ENCODE measurements around the gene STK10.
A peak's percentile ranks its signal among the peaks of the same experiment; 100 is the strongest.
"Not testable (repeated sequence)": the region's sequence is repeated elsewhere in the genome, so short reads cannot be mapped to it uniquely, and the experiment has no call there.

Gene STK10

DNA sequence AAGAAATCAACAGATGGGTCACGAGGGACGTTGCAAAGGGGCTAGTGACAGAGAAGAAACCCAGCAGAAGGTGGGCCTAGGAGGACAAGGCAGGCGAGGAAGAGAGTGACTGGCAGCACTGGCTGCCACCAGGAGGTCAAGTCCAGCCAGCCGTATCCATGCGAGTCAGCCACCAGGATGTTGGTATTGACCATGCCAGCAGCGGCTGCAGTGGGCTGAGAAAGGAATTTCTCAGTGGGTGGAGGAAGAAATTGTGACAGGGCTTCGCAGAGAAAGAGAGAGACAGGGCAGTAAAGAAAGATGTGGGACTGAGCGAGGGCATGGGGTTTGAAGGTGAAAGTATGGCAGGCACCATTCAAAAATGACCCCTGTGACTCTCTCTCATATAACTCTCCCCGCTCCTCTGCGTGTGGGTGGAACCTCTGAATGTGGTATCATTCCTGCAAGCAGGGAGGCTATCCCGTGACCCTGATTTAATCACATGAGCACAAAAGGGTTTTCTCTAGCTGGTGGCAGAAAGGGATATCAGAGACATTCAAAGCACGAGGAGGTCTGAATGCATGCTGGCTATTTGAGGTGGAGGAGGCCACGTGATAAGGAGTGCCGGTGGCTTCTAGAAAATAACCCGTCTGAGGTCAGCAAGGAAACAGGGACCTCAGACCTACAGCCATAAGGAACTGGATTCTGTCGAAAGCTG is 136.2 kb downstream of the STK10 start:
- no peak for DNase-seq

DNA sequence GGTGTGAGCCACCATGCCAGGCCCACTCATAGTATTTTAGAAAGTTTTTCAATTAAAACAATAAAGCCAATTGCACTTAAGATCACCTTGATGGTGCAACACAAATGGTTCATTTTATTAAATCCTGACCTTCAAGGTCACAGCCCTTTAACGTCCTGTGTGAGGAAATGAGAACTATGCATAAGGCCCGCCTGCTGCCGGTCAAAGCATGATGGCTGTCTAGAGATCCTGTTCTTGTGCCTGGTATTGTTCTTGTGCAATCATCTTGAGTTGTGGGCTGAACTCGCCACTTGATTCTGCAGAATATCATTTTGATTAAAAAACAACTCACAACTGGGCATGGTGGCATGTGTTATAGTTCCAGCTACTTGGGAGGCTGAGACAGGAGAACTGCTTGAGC is 137.9 kb downstream of the STK10 start:
- DNase-seq: no peak

- DNase-seq: no peak
These were observed 138.7 kb downstream of the STK10 start for GRCh38 chr5:172049226-172049796.

- no peak for DNase-seq
These were observed 139.4 kb downstream of the STK10 start for GRCh38 chr5:172048539-172049101.

GRCh38 chr5:172048170-172048422 is 139.9 kb downstream of the STK10 start:
- DNase-seq: no peak

DNA sequence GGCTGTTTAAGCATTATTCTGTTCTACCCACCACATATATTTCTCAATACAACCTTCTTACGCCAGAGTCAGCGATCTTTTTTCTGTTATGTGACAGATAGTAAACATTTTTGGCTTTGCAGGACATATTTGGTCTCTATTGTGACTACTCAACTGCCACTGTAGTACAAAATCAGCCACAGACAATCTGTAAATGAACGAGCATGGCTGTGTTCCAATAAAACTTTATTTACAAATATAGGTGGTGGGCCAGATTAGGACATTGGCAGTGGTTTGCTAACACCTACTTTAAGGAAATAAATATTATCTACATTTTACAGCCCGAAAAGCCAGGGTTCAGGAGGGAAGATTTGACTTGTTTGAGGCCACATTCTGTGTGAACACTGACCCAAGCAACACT is 141.4 kb downstream of the STK10 start:
- no peak for DNase-seq

DNA sequence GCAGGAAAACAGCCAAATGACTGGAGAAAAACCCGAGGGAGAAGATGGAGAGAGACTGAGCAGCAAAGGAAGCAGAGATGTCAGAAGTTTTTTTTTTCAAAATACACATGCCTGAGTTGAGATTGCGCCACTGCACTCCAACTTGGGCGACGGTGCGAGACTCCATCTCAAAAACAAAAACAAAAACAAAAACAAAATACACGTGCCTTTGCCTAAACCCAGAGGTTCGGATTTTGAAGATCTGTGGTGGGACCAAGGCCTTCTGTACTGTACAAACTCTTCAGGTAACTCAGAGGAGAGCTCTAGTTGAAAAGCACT is 142.8 kb downstream of the STK10 start:
- no peak for DNase-seq

- no peak for DNase-seq
These were observed 143.3 kb downstream of the STK10 start for GRCh38 chr5:172044631-172045314.

DNA sequence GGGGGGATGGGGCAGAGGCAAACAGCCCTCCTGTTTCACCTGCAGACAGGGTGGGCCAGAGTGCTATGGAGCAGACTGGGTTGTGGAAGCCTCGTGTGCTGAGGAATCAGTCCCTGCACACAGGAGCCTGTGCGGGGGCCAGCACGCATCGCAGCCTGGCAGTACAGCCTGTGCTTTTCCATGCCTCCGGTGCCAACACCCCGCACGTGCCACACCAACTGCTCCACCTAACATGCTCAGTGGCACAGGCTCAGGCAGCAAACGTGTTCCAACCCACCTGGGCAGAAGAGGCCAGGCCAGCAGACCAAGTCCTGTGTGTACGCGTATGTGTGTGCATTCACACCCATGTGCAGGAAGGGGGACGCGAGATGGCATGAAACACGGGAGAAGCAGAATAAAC is 144.2 kb downstream of the STK10 start:
- no peak for DNase-seq

DNA sequence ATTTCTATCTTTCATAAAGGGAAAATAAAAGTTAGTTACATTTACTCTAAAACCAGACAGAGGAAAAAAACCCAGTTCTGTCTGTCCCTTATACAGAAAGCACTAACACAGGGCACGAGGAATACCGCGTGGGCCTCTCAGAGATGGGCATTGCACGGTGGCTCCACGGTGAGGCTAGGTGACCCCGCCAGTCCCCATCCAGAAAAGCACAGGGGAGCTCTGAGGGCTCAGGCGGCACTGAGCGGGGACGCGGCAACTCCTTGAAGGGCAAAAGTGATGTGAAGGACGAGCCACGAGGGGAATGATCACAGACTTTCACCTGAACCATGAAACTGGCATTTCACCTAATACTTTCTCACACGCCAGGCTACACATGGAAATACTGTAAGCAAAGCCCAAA is 145.8 kb downstream of the STK10 start:
- DNase-seq: no peak

DNA sequence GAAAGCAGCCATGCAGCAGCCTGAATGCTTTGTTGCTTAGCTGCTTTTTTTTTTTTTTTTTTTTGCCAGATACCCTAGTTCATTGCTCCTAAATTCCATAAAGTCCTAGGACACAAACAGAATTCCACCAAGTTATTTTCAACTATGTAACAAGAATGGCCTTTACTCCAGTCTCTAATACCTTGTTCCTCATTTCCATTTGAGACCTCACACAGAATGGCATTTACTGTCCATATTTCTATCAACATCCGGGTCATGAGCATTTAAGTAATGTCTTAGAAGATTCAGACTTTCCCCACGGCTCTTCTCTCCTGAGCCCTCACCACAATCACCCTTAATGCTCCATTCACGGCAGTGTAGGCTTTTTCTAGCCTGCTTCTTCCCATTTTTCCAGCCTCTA is 149.9 kb downstream of the STK10 start:
- DNase-seq: no peak

- DNase-seq: peak; percentile 13
These were observed 153.0 kb downstream of the STK10 start for GRCh38 chr5:172035049-172035448.

- DNase-seq: no peak
These were observed 156.0 kb downstream of the STK10 start for GRCh38 chr5:172031894-172032461.

GRCh38 chr5:172029876-172030275 is 158.1 kb downstream of the STK10 start:
- no peak for DNase-seq

DNA sequence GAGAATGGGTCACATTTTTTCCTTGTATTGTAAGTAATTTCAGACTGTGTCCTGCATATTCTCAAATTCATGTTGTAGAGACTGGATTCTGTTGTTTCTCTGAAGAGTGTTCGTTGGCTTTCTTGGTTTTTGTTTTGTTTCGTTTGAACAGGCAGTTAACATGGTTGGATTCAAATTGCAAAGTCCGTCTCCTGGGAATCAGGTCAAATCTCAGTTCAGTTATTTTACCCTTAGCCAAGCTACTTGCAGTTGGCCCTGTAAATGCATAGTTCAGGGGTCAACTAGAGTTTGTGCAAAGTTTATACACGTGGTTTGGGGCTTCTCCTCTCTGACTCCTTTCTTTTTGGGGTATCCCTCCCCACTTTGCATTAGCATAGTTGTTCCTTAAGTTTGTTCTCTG is 159.9 kb downstream of the STK10 start:
- DNase-seq: no peak

- DNase-seq: not testable (repeated sequence)
These were observed 167.8 kb downstream of the STK10 start for GRCh38 chr5:172020110-172020786.

GRCh38 chr5:172015346-172015745 is 172.7 kb downstream of the STK10 start:
- DNase-seq: no peak

DNA sequence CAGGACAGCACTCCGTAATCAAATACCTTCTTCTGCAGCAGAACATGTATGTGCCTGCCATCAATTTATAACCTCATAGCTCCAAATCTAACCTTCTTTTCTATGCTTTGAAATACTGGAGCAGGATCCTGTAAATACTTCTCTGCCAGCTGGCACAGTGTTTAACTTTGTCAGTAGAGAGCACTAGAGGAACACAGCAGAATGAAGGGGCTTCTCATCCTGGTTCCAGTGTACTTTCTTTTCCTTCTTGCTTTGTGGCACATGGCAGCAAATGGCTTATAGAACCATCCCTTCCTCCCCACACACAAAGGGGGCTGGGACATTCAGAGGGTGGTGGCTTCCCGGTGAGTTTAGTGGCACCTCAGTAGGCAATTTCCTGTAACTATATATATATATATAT is 177.7 kb downstream of the STK10 start:
- no peak for DNase-seq

- no peak for DNase-seq
These were observed 178.3 kb downstream of the STK10 start for GRCh38 chr5:172009536-172010270.

DNA sequence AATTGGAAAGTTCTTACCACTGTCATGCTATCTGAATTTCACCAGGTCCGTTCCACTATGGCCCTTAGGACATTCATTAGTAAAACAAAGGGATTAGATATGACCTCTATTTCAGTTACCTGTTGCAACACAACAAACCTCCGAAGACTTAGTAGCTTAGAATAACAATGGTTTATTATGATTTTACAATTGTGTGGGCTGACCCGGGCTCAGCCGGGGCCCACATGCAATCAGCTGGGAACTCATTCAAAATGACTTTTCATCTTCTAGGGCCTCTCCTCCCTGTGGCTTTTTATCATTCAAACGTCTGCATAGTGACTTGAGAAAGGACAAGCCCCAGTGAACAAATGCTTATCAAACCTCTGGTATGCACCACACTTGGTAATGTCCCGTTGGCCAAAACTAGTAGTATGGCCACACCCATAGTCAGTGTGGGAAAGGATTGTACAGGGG is 179.3 kb downstream of the STK10 start:
- no peak for DNase-seq

DNA sequence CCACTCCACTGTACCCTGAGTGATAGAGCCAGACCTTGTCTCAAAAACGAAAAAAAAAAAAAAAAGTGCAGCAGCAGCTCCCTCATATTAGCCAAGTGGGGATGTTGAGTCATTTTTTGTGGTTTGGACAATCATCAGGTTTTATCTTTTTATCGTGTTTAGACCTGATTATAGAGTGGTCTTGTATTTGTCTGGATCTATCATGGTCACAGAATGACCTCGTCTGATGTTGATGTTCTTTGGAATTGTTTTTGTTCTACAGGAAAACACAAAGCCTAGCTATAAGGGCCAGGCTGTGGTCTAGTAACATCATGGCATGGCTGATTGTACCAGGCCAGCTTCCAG is 179.9 kb downstream of the STK10 start:
- DNase-seq: no peak

- DNase-seq: peak; percentile 18
These were observed 180.6 kb downstream of the STK10 start for GRCh38 chr5:172007175-172008110.

Measured in RPMI8226 (cell line).